Right lobe of liver (tissue), 6 donors: ENCODE measurements around the gene PRKN. TPM values are rescaled to one million over a fixed set of nuclear protein-coding genes. Genes with fewer than 3 reads are reported as not detected.

Experiments
- ATAC-seq, 4 donors: fragments of 200-7000 bp; cut with Tn5 transposase; one replicate each; pipeline ENCODE4 v1.9.1; 2020; ENCODE audit warnings: mild to moderate bottlenecking in 4 of 4, moderate library complexity in 4 of 4
- DNase-seq, 3 donors: peaks; one replicate each; pipeline ENCODE4 v3.0.0-alpha.2; 2020
- H3K27ac ChIP-seq, 3 donors: fragments of 200-600 bp; one replicate each; pipeline ENCODE4 v1.8.0; 2022
- H3K27me3 ChIP-seq, 2 donors: fragments of 200-600 bp; one replicate each; pipeline ENCODE4 v1.8.0; 2022
- H3K36me3 ChIP-seq, 4 donors: fragments of 200-600 bp; sonication (generic) in 1 of 4; one replicate each; pipeline versions ENCODE4 v1.5.1 to v1.8.0; 2017 to 2022; ENCODE audit warnings: control low read depth in 1 of 4
- H3K4me1 ChIP-seq, 4 donors: fragments of 200-600 bp; sonication (generic) in 1 of 4; one replicate each; pipeline versions ENCODE4 v1.5.1 to v1.8.0; 2017 to 2022; ENCODE audit warnings: control low read depth in 1 of 4
- H3K4me3 ChIP-seq, 3 donors: fragments of 200-600 bp; one replicate each; pipeline ENCODE4 v1.8.0; 2022
- H3K9me3 ChIP-seq, 4 donors: fragments of 200-600 bp; sonication (generic) in 1 of 4; one replicate each; pipeline versions ENCODE4 v1.5.1 to v1.8.0; 2017 to 2022; ENCODE audit warnings: control low read depth in 1 of 4
- CTCF ChIP-seq, 4 donors: fragments of 200-600 bp in 3 of 4; fragments of 450-650 bp in 1 of 4; IDR thresholded peaks; one replicate each; pipeline versions ENCODE4 v1.5.1 to v1.8.0; 2016 to 2022; ENCODE audit warnings: antibody characterized with exemption in 4 of 4, mild to moderate bottlenecking in 2 of 4
- POLR2A ChIP-seq: fragments of 450-650 bp; IDR thresholded peaks from one replicate; pipeline ENCODE4 v1.6.1; 2017; ENCODE audit warnings: antibody characterized with exemption, mild to moderate bottlenecking
- WGBS: methylation state at CpG from one replicate; pipeline ENCODE4 v1.1.6; 2018; ENCODE audit warnings: low coverage, low lambda C conversion rate; ENCODE audit not compliant: insufficient coverage; ENCODE audit errors: missing lambda C conversion rate; 5-methylcytosine and 5-hydroxymethylcytosine counted together
- intact Hi-C, 2 donors: fragments of 100-400 bp; cut with DNase I; formaldehyde crosslinking; loops; one replicate each; pipeline versions ENCODE4 v1.11.2 to v1.14.1; 2022
- total RNA-seq, 6 experiments: library from RNA; depleted of rRNA in 2 of 6; stranded (reverse); fragments of >200 nt in 2 of 6; fragmentation: NEBNext Ultra II Directional in 3 of 6; extraction: Animal tissue kit (Norgen Biotek cat#: 25700) in 3 of 6; gene quantifications; one replicate each; pipeline versions ENCODE4 v1.1.0 to v1.2.4, GENCODE V29; 2016 to 2023
- donor health status: DM: no; HTN: yes; CAD: no.
- donor health status: DM: no; HTN: no; CAD: no.
- donor health status: DM: no; HTN: no; CAD: no.
- donor health status: DM: no; HTN: yes; CAD: no.
- donor health status: DM: no; HTN: yes; CAD: no.

PRKN gene
- total RNA-seq, 6 experiments from 2014 or later: 1.1 to 3.7 (median 2.2) TPM

- intact Hi-C loops: no loop called here
- no peaks in the 10 kb centered on the region for H3K36me3 ChIP-seq
- TF ChIP-seq CTCF (IDR thresholded peaks at IDR 0.05) (no peak), POLR2A (no peak)
- no peaks in the 10 kb centered on the region for H3K4me1 ChIP-seq
- no peaks in the 10 kb centered on the region for H3K9me3 ChIP-seq
- no peaks in the 10 kb centered on the region for H3K27me3 ChIP-seq
- no peak overlapping the region for H3K4me3 ChIP-seq
- ATAC-seq (no peak), DNase-seq (no peak)
- 77% methylated on average over 7 of the region's 8 CpGs for WGBS
- H3K27ac ChIP-seq: no peak overlapping the region
Observed at GRCh38 chr6:161401587-161402309, 1325.8 kb downstream of the PRKN start.

- no peak overlapping the region for H3K4me3 ChIP-seq
- H3K4me1 ChIP-seq: no peaks in the 10 kb centered on the region
- H3K36me3 ChIP-seq: no peaks in the 10 kb centered on the region
- WGBS: 69% methylated on average over 5 of the region's 5 CpGs
- TF ChIP-seq CTCF (IDR thresholded peaks at IDR 0.05) (no peak), POLR2A (no peak)
- H3K27ac ChIP-seq: no peak overlapping the region
- DNase-seq: no peak
- H3K9me3 ChIP-seq: no peaks in the 10 kb centered on the region
- no peaks in the 10 kb centered on the region for H3K27me3 ChIP-seq
- ATAC-seq: no peak
- intact Hi-C loops: no loop called here
Observed at GRCh38 chr6:161400671-161401070, 1326.9 kb downstream of the PRKN start.

- no peaks in the 10 kb centered on the region for H3K4me1 ChIP-seq
- intact Hi-C loops: no loop called here
- no peak for ATAC-seq
- no peak for DNase-seq
- 79% methylated on average over 5 of the region's 6 CpGs for WGBS
- no peaks in the 10 kb centered on the region for H3K27me3 ChIP-seq
- no peak overlapping the region for H3K4me3 ChIP-seq
- H3K9me3 ChIP-seq: no peaks in the 10 kb centered on the region
- TF ChIP-seq POLR2A: no peak
- no peak for TF ChIP-seq CTCF (IDR thresholded peaks at IDR 0.05)
- no peak overlapping the region for H3K27ac ChIP-seq
- no peaks in the 10 kb centered on the region for H3K36me3 ChIP-seq
Observed at GRCh38 chr6:161396539-161396938, 1331.0 kb downstream of the PRKN start.

- H3K36me3 ChIP-seq: no peaks in the 10 kb centered on the region
- no peak for DNase-seq
- no peak for ATAC-seq
- WGBS: 77% methylated on average over 9 of the region's 9 CpGs
- no peaks in the 10 kb centered on the region for H3K27me3 ChIP-seq
- no peak overlapping the region for H3K4me3 ChIP-seq
- no peaks in the 10 kb centered on the region for H3K4me1 ChIP-seq
- TF ChIP-seq CTCF (IDR thresholded peaks at IDR 0.05) (no peak), POLR2A (no peak)
- no peak overlapping the region for H3K27ac ChIP-seq
- intact Hi-C loops: no loop called here
- no peaks in the 10 kb centered on the region for H3K9me3 ChIP-seq
Observed at GRCh38 chr6:161395716-161396231, 1331.8 kb downstream of the PRKN start.
